ENCODE data around the gene CHKA. TPM values are rescaled to one million over a fixed set of nuclear protein-coding genes. Genes with fewer than 3 reads are reported as not detected.
A peak's percentile ranks its signal among the peaks of the same experiment; 100 is the strongest.

CHKA gene
- total and polyA plus RNA-seq, 2 of the 4 experiments (the other 2 are of a cell fraction): 4.5 to 8.4 TPM

DNA sequence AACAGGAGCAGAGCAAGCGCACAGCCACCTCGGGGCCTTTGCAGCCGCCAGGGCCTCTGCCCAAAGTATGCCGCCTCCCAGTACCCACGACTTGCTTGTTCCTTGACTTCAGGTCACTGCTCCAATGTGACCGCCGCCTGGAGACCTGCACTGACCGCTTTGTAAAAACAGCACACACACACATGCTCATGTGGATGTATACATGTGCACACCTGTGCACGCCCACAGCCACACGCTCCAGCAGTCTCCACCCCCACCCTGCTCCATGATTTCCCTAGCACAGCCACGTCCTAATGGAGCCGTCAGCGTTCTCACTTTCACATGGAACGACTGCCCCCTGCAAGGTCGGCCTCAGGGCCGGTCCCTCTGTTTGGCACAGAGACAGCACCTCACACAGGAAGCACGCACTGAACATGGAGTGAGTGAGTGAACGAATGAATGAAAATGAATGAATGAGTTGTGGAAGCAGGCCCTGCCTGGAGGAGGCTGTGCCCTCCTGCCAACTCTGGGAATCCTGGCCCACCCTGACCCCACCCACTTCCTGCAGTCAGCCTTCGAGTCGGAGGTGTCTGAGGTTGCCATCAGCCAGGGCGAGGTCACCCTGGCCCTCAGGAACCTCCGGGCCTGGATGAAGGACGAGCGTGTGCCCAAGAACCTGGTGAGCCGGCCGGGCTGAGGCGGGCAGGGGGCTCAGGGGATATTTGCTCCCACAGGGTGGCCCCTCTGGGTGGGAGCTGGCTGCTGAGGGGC, 103.0 kb downstream of the CHKA start:
- Histone ChIP-seq H3K27me3 (ENCODE audit: control insufficient read depth, insufficient read depth, low read length) (no peaks in the 10 kb centered on the region), H3K4me3 (ENCODE audit: insufficient read depth, low read depth, low read length) (no peak overlapping the region), H2AFZ (replicated peaks; ENCODE audit: low read length, poor library complexity) (no peak overlapping the region), H2BK120ac (ENCODE audit: low read depth, low read length) (no peak overlapping the region), H4K8ac (ENCODE audit: low read depth in 2 of 2, low read length in 2 of 2) (no peak overlapping the region; a peak in 1 of 4 replicates), H3K14ac (replicated peaks; ENCODE audit: low read depth, low read length) (no peak overlapping the region), H2AK9ac (replicated peaks; ENCODE audit: low read depth, low read length, poor library complexity) (peak overlapping the region; percentile 45), H3K9me3 (ENCODE audit: control insufficient read depth, insufficient read depth, low read length) (no peaks in the 10 kb centered on the region), H3K9me1 (ENCODE audit: insufficient read depth, low read length) (peaks cover 13% of the 10 kb centered on the region), H4K5ac (ENCODE audit: low read depth, low read length) (no peak overlapping the region), H3K23ac (ENCODE audit: low read depth, low read length) (no peak overlapping the region), H3K4ac (ENCODE audit: low read depth, low read length) (no peak overlapping the region; the same call in 1 of the 2 replicates), H3K27ac (ENCODE audit: insufficient read depth, low read length) (no peak overlapping the region), H3K4me2 (ENCODE audit: low read depth, low read length) (no peak overlapping the region), H3K9ac (ENCODE audit: low read depth, low read length) (no peak overlapping the region), H3K18ac (ENCODE audit: low read depth, low read length) (no peak overlapping the region), H3K56ac (ENCODE audit: extremely low read depth, insufficient read depth, low read length) (no peak overlapping the region), H3K79me1 (ENCODE audit: low read depth in 1 of 2, low read length in 2 of 2) (peaks cover 10 to 17% of the 10 kb centered on the region in 2 experiments; a peak in 3 of 4 replicates), H3K36me3 (ENCODE audit: control insufficient read depth, insufficient read depth, low read length) (peaks cover 10% of the 10 kb centered on the region; the same call in 1 of the 2 replicates), H2BK15ac (ENCODE audit: low read depth, low read length) (no peak overlapping the region), H2AK5ac (ENCODE audit: low read depth, low read length) (no peak overlapping the region; the same call in 1 of the 2 replicates), H2BK5ac (ENCODE audit: low read depth, low read length, poor library complexity, severe bottlenecking) (no peak overlapping the region), H4K20me1 (ENCODE audit: insufficient read depth, low read length) (no peaks in the 10 kb centered on the region), H4K91ac (ENCODE audit: insufficient read depth, low read depth, low read length) (no peak overlapping the region), H3K4me1 (ENCODE audit: control insufficient read depth, insufficient read depth, low read length) (peaks cover 23% of the 10 kb centered on the region), H2BK20ac (ENCODE audit: low read depth, low read length) (no peak overlapping the region)
- no TSS peak for BruUV-seq (replicated peaks)
- WGBS, 2 experiments (ENCODE audit: extremely low coverage in 2 of 2, insufficient read length in 1 of 2): 82% methylated on average over 11 of the region's 27 CpGs; no CpG with 5 or more reads in 1 of the 2 experiments
- ChIA-PET POLR2A (ENCODE audit: unreplicated experiment) (no interaction called here), CTCF (no interaction called here)
- ATAC-seq (ENCODE audit: low read depth): no peak
- no peak for DNase-seq
- intact Hi-C loops (cut with micrococcal nuclease): no loop called here
- in situ Hi-C loops (cut with MboI; ENCODE audit: low sequenced_read_pairs): no loop called here
- dilution Hi-C loops (cut with HindIII; ENCODE audit: low sequenced_read_pairs, unreplicated experiment): no loop called here
- TF ChIP-seq SMC3 (IDR thresholded peaks at IDR 0.05; ENCODE audit: low read depth, low read length) (no peak), NFE2L2 (IDR thresholded peaks at IDR 0.05; ENCODE audit: low read depth, low read length) (no peak), MAZ (IDR thresholded peaks at IDR 0.05; ENCODE audit: borderline replicate concordance, low read depth, low read length) (no peak), CHD1 (IDR thresholded peaks at IDR 0.05; ENCODE audit: low read depth, low read length) (no peak), RAD21 (IDR thresholded peaks at IDR 0.05; ENCODE audit: low read length) (no peak), MXI1 (IDR thresholded peaks at IDR 0.05; ENCODE audit: borderline replicate concordance, low read depth, low read length) (no peak), MAFK (IDR thresholded peaks at IDR 0.05; ENCODE audit: low read depth, low read length) (no peak), FOS (IDR thresholded peaks at IDR 0.05; ENCODE audit: low read depth, low read length) (no peak), BHLHE40 (IDR thresholded peaks at IDR 0.05; ENCODE audit: low read depth, low read length) (no peak), POLR2A (IDR thresholded peaks at IDR 0.05; ENCODE audit: low read depth, low read length) (no peak), RFX5 (IDR thresholded peaks at IDR 0.05; ENCODE audit: low read depth, low read length) (no peak), CEBPB (IDR thresholded peaks at IDR 0.05; ENCODE audit: low read depth, low read length) (no peak), RCOR1 (IDR thresholded peaks at IDR 0.05; ENCODE audit: insufficient replicate concordance, low read length) (no peak)
- TF ChIP-seq, protein P1, sequence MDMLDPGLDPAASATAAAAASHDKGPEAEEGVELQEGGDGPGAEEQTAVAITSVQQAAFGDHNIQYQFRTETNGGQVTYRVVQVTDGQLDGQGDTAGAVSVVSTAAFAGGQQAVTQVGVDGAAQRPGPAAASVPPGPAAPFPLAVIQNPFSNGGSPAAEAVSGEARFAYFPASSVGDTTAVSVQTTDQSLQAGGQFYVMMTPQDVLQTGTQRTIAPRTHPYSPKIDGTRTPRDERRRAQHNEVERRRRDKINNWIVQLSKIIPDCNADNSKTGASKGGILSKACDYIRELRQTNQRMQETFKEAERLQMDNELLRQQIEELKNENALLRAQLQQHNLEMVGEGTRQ (IDR thresholded peaks at IDR 0.05; ENCODE audit: low read depth, low read length): no peak
- TF ChIP-seq, protein P2, sequence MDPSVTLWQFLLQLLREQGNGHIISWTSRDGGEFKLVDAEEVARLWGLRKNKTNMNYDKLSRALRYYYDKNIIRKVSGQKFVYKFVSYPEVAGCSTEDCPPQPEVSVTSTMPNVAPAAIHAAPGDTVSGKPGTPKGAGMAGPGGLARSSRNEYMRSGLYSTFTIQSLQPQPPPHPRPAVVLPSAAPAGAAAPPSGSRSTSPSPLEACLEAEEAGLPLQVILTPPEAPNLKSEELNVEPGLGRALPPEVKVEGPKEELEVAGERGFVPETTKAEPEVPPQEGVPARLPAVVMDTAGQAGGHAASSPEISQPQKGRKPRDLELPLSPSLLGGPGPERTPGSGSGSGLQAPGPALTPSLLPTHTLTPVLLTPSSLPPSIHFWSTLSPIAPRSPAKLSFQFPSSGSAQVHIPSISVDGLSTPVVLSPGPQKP (IDR thresholded peaks at IDR 0.05; ENCODE audit: borderline replicate concordance, low read depth, low read length): no peak

All from IMR-90 (cell line).